Measurements from ENCODE around the gene TMEM214.
A peak's percentile ranks its signal among the peaks of the same experiment; 100 is the strongest.

The TMEM214 gene

DNA sequence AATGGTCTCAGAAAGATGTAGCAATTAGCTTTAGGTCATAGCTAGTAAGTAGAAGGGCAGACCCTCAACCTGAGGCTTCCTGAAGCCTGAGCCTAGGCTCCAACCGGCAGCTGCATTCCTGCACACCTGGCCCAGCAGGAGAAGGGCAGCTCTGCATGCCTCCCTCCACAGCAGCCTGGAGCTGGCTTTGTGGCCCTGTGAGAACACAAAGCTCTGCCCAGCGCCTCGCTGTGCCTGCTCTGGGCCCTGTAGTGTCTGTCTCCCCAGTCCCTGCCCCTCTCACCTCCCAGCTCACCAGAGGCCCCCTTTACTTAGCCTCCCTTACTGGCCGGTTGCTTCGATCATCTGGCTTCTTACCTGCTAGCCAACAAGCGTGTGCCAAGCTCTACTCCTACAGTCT lies 6.7 kb downstream of the TMEM214 start:
- no peak for TF ChIP-seq GATA2 (IDR thresholded peaks at IDR 0.05; ENCODE audit: low read depth, low read length)
- TF ChIP-seq GATA3 (IDR thresholded peaks at IDR 0.05; ENCODE audit: low read depth, low read length) = no peak

- no peak for TF ChIP-seq GATA3 (IDR thresholded peaks at IDR 0.05; ENCODE audit: low read depth, low read length)
- TF ChIP-seq GATA2 (IDR thresholded peaks at IDR 0.05; ENCODE audit: low read depth, low read length) = no peak
Measured at GRCh38 chr2:27039871-27040270, 7.1 kb downstream of the TMEM214 start.

DNA sequence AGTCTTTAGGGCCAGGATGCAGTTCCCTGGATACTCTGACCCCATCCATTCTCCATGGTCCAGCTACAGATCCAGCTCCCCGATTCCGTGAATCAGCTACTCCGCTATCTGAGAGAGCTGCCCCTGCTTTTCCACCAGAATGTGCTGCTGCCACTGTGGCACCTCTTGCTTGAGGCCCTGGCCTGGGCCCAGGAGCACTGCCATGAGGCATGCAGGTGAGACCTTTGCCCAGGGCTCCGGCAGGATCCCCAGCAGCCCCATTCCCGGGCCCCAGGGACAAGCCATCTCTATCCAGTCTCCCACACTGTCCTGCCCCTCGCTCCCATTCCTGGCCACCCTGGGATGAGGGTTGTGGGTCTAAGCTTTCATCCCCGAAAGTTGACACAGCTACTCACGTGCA lies 7.5 kb downstream of the TMEM214 start:
- TF ChIP-seq GATA3 (IDR thresholded peaks at IDR 0.05; ENCODE audit: low read depth, low read length) (no peak), GATA2 (IDR thresholded peaks at IDR 0.05; ENCODE audit: low read depth, low read length) (no peak)

DNA sequence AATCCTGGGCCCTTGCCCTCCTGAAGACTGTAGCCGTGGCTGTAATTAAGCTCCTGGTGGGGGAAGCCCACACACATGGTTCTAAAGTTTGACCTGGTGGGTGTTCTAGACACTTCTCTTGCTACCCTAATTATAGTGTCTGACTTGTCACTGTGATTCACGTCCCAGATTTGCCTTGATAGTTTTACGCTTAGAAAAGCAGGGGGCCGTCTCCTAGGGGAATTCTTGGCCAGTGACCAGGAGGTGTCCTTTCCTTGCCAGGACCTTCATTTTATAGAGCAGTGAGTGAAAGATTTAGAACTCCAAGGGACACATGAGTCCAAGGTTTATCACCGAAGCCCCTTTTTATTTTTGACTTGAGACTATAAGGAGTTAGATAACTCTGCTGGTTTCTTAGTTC lies 9.0 kb downstream of the TMEM214 start:
- TF ChIP-seq GATA2 (IDR thresholded peaks at IDR 0.05; ENCODE audit: low read depth, low read length) = no peak
- TF ChIP-seq GATA3 (IDR thresholded peaks at IDR 0.05; ENCODE audit: low read depth, low read length) = no peak

DNA sequence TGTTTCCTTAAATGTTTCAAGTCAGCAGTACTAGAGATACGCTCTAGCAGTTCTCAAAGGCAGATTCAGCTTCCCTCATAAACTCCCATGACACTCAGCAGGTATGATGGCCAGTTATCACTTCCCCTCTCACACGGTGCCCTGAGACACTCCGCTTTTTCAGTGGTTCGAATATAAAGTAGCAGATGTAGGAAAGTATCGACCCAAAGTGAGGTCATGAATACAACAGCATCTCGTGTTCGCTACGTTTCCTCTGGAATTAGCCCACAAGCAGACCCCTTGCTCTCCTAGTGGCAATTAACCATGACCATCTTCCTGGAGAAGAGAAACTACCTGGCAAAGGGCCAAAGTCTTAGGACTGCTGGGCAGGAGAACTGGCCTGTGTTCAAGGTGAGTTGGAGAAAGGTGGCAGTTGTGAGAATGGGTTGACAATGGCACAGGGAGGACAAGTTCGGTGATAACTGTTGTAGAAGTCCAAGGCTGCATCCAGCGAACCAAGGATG lies 9.4 kb downstream of the TMEM214 start:
- no peak for TF ChIP-seq GATA3 (IDR thresholded peaks at IDR 0.05; ENCODE audit: low read depth, low read length)
- no peak for TF ChIP-seq GATA2 (IDR thresholded peaks at IDR 0.05; ENCODE audit: low read depth, low read length)

- TF ChIP-seq GATA2 (IDR thresholded peaks at IDR 0.05; ENCODE audit: low read depth, low read length) (no peak), GATA3 (IDR thresholded peaks at IDR 0.05; ENCODE audit: low read depth, low read length) (no peak)
Measured at GRCh38 chr2:27042985-27043634, 10.3 kb downstream of the TMEM214 start.

DNA sequence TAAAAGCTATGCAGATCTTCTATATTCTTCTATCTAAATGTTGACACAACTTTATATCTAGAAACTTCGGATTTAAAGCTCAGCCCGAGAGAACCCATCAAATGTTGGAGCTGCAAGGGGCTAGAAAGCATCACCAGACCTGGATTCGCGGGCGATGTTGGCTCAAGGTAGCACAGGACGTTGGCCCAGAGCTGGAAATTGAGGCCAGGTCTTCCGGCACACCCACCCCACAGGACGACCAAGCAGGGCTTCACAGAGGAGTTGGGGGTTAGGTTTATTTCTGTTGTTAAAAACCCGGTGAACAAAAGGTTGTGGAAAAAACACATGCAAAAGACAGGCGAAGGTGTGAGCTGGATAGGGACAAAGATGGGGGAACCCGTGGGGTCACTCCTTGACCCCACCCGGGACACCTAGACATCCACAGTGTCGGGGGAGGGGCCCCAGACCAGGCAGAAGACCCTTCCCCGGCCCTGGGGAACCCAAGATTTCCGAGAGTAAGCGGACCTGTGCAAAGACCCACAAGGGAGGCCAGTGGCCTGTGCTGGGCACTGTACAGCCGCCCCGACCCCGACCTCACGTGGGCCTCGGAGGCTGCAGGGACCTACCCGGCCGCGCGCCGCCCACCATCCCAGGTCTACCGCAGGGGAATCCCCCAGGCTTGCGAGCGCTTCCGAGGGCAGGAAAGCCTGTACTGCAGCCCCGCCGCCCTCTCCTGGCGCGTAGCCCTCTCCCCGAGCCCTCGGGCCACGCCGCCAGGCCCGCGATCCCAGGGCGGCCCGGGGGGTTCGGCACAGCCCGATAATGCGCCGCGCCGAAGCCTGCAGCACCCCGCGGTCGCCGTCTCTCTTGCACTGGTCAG lies 16.9 kb downstream of the TMEM214 start:
- no peak for TF ChIP-seq GATA3 (IDR thresholded peaks at IDR 0.05; ENCODE audit: low read depth, low read length)
- TF ChIP-seq GATA2 (IDR thresholded peaks at IDR 0.05; ENCODE audit: low read depth, low read length) = no peak

DNA sequence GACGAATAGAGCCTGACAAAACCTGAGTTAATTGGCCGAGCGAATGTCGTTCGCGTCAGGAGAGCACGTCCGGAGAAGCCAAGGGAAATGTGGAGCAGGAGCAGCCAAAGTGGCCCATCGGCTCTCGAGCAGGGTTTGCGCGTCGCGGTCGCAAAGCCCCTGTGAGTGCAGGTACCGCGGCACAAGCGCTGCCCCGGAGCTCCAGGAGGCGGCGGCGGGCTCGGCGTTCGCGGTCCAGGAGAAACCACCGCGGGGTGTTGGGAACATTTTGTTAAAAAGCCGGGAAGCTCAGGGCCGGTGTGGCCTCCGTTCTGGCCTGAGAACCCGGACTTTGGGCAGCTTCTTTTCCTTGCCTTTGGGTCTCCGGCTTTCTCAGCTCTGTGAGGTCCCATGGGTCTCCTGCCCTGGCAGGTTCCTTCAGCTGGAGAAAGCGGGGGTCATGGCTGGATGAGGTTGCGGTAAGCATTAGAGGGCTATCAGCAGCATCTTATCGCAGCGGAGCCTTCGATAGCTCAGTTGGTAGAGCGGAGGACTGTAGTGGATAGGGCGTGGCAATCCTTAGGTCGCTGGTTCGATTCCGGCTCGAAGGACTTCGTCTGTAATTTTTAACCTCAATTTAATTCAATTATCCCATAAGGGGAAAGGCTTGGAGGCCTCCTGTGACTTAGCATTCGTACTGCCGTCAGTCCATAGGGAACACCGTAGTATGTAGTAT lies 17.7 kb downstream of the TMEM214 start:
- TF ChIP-seq GATA2 (IDR thresholded peaks at IDR 0.05; ENCODE audit: low read depth, low read length) = peak; percentile 96
- no peak for TF ChIP-seq GATA3 (IDR thresholded peaks at IDR 0.05; ENCODE audit: low read depth, low read length)

DNA sequence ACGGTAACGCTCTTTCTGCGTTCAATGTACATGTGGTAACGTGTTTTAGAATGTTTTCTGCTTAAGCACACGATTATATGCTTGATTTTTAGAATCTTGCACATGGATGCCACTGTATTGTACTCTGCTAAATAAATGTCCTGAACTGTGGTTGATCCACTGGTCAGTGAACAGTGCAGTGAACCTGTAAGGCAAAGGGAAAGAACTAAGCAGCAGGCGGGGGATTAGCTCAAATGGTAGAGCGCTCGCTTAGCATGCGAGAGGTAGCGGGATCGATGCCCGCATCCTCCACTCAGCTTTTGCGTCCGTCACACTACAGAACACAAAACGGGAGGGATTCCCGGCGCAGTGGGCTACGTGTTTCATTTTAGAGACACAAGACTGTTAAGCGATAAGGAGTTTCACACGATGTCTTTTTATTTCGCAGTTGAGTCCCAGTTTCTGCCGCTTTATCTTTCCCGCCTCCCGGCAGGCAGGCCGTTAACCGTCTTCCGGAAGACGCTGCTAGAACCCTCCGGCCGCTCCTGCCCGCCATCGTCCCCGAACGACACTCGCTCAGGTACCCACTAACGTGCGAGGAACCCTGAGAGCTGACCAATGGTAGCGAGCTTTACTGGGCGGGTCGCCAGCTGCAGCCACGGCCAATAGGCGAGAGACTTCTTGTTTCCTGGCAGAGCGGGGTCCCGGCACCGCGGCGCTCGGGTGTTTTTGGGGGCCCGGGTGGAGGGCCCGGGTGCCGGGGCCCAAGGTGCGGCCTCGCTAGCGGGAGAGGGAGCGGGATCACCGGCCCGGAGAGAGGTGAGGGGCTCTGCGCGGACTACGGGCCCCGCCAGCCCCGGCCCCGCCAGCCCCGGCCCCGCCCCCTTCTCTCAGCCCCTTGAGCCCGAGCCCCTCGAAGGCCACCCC lies 18.5 kb downstream of the TMEM214 start, which contains the start of gene AGBL5:
Gene AGBL5 (plus strand): TSS at position 673 of the 906 bp plus-strand sequence. CDS start 1,291 bp downstream, outside the sequence.
- TF ChIP-seq GATA2 (IDR thresholded peaks at IDR 0.05; ENCODE audit: low read depth, low read length) (peak; percentile 6; the same call in 1 of the 2 replicates), GATA3 (IDR thresholded peaks at IDR 0.05; ENCODE audit: low read depth, low read length) (no peak)

- TF ChIP-seq GATA3 (IDR thresholded peaks at IDR 0.05; ENCODE audit: low read depth, low read length) = no peak
- TF ChIP-seq GATA2 (IDR thresholded peaks at IDR 0.05; ENCODE audit: low read depth, low read length) = no peak
Measured at GRCh38 chr2:27051902-27052645, 19.3 kb downstream of the TMEM214 start.

GRCh38 chr2:27053321-27053720 lies 20.6 kb downstream of the TMEM214 start:
- TF ChIP-seq GATA3 (IDR thresholded peaks at IDR 0.05; ENCODE audit: low read depth, low read length) (no peak), GATA2 (IDR thresholded peaks at IDR 0.05; ENCODE audit: low read depth, low read length) (no peak)

GRCh38 chr2:27053776-27054175 lies 21.0 kb downstream of the TMEM214 start:
- no peak for TF ChIP-seq GATA2 (IDR thresholded peaks at IDR 0.05; ENCODE audit: low read depth, low read length)

GRCh38 chr2:27054721-27055120 lies 22.0 kb downstream of the TMEM214 start:
- TF ChIP-seq GATA3 (IDR thresholded peaks at IDR 0.05; ENCODE audit: low read depth, low read length) (no peak), GATA2 (IDR thresholded peaks at IDR 0.05; ENCODE audit: low read depth, low read length) (no peak)
